ENCODE measurements around the gene ADCY10. TPM values are rescaled to one million over a fixed set of nuclear protein-coding genes. Genes with fewer than 3 reads are reported as not detected.

ADCY10 gene
- total and polyA plus RNA-seq, 9 of the 15 experiments (the other 6 are each of a cell fraction or from before 2014, with no cell fraction given) = 0.08 to 0.86 (median 0.22) TPM

GRCh38 chr1:167861664-167862381 is 52.1 kb downstream of the ADCY10 start:
- no peak overlapping the region for H3K4me3 ChIP-seq
- no peaks in the 10 kb centered on the region for H3K9me1 ChIP-seq (ENCODE audit: control insufficient read depth, insufficient read depth, low read length)
- H3K9ac ChIP-seq (ENCODE audit: insufficient read depth in 1 of 2, low read depth in 2 of 2, low read length in 2 of 2) = no peak overlapping the region
- H3K79me2 ChIP-seq (ENCODE audit: control insufficient read depth, insufficient read depth, low read length) = peaks cover 29% of the 10 kb centered on the region
- ATAC-seq = peak; percentile 3; the same call in 2 of the 3 replicates
- no peaks in the 10 kb centered on the region for H3K36me3 ChIP-seq (ENCODE audit: control insufficient read depth, insufficient read depth, low read length)
- H3K4me1 ChIP-seq (replicated peaks in 1 of 2; ENCODE audit: control insufficient read depth in 2 of 2, insufficient read depth in 2 of 2, low read length in 2 of 2) = peaks cover 21 to 44% of the 10 kb centered on the region in 2 experiments; a peak in 4 of 5 replicates
- intact Hi-C loops (cut with micrococcal nuclease) (loop anchor here (2.0 to 10.0 kb wide), 2 partner anchors 41 to 227 kb away; partner anchors contain the start of gene RCSD1), in situ Hi-C loops (cut with MboI) (no loop called here)
- peak overlapping the region; percentile 64; the same call in 1 of the 3 replicates for H3K27ac ChIP-seq (ENCODE audit: extremely low read depth, low read depth, low read length)
- no peak for FAIRE-seq
- CTCF ChIA-PET (ENCODE audit: low intra/inter-chr PET ratio) = no interaction called here
- DNase-seq (ENCODE audit: extremely low read depth in 1 of 4, low spot score in 3 of 4) = peak in 1 of 4 experiments; percentile 52
- POLR2A ChIA-PET = interaction anchor here (0.6 to 1.7 kb wide), 6 partner anchors 10 to 275 kb away, joined by 3 to 8 read pairs (median 4); no protein-coding TSS in a partner anchor
- no peaks in the 10 kb centered on the region for H4K20me1 ChIP-seq (replicated peaks; ENCODE audit: control insufficient read depth, insufficient read depth, low read length)
- H2AFZ ChIP-seq (ENCODE audit: low read depth, low read length) = peak overlapping the region; percentile 36
- no peaks in the 10 kb centered on the region for H3K27me3 ChIP-seq (ENCODE audit: control insufficient read depth in 2 of 2, insufficient read depth in 2 of 2, low read length in 2 of 2)
- WGBS (ENCODE audit: insufficient coverage, low coverage, missing lambda C conversion rate) = 19% methylated on average over 8 of the region's 8 CpGs
- no TSS peak for BruUV-seq (replicated peaks)
- no peak overlapping the region for H3K4me2 ChIP-seq (ENCODE audit: insufficient read depth, low read length)
- no peaks in the 10 kb centered on the region for H3K9me3 ChIP-seq (replicated peaks; ENCODE audit: control insufficient read depth, insufficient read depth, low read depth, low read length)
- no peak for TF ChIP-seq UBTF (IDR thresholded peaks at IDR 0.05; ENCODE audit: borderline replicate concordance in 1 of 2, low read depth in 2 of 2, low read length in 2 of 2)
- TF ChIP-seq ZNF224 (CRISPR knock-in tag; IDR thresholded peaks at IDR 0.05) = no peak
- no peak for TF ChIP-seq NR0B1 (IDR thresholded peaks at IDR 0.05; ENCODE audit: partially characterized antibody)
- no peak for TF ChIP-seq HDAC3 (IDR thresholded peaks at IDR 0.05; ENCODE audit: borderline replicate concordance, partially characterized antibody)
- peak; percentile 43; the same call in 1 of the 2 replicates for TF ChIP-seq CHD2 (IDR thresholded peaks at IDR 0.05; ENCODE audit: low read depth, low read length)
- no peak for TF ChIP-seq HMG20A (CRISPR knock-in tag; conservative IDR thresholded peaks at IDR 0.05)
- TF ChIP-seq ZMIZ1 (IDR thresholded peaks at IDR 0.05; ENCODE audit: low read depth in 2 of 2, low read length in 2 of 2) = no peak
- TF ChIP-seq ZNF592 (IDR thresholded peaks at IDR 0.05) = 0 out of 2 replicates have a peak, but pooled peaks have one; percentile 19
